GM19438 (cell line): ENCODE data around the gene ARHGAP23.

Source experiments
- ATAC-seq: cut with Tn5 transposase; IDR thresholded peaks from one replicate; pipeline ENCODE4 v1.9.1; 2021; ENCODE audit warnings: low read depth; ENCODE audit not compliant: unreplicated experiment

ARHGAP23 gene

GRCh38 chr17:38428112-38428642 lies at the start of gene ARHGAP23:
Gene ARHGAP23, plus strand, starts transcription at chr17:38428464. Its CDS starts 22 bp downstream, at chr17:38428486.
- ATAC-seq, result no peak

- ATAC-seq, result no peak
These were observed 48.8 kb upstream of the ARHGAP23 start for GRCh38 chr17:38379448-38379847.

GRCh38 chr17:38395090-38395489 lies 33.2 kb upstream of the ARHGAP23 start:
- ATAC-seq, result no peak

- no peak for ATAC-seq
These were observed 31.0 kb upstream of the ARHGAP23 start for GRCh38 chr17:38397227-38397626.

- ATAC-seq, result no peak
These were observed 28.0 kb upstream of the ARHGAP23 start for GRCh38 chr17:38400286-38400685.

GRCh38 chr17:38401459-38401858 lies 26.8 kb upstream of the ARHGAP23 start:
- no peak for ATAC-seq

GRCh38 chr17:38402897-38403296 lies 25.4 kb upstream of the ARHGAP23 start:
- no peak for ATAC-seq

GRCh38 chr17:38403491-38403890 lies 24.8 kb upstream of the ARHGAP23 start:
- no peak for ATAC-seq

GRCh38 chr17:38404174-38404943 lies 23.9 kb upstream of the ARHGAP23 start:
- no peak for ATAC-seq

- ATAC-seq, result no peak
These were observed 22.6 kb upstream of the ARHGAP23 start for GRCh38 chr17:38405654-38406053.

- no peak for ATAC-seq
These were observed 18.1 kb upstream of the ARHGAP23 start for GRCh38 chr17:38410201-38410600.

GRCh38 chr17:38415250-38416194 lies 12.7 kb upstream of the ARHGAP23 start:
- ATAC-seq, result no peak

- no peak for ATAC-seq
These were observed 11.4 kb upstream of the ARHGAP23 start for GRCh38 chr17:38416840-38417209.

- no peak for ATAC-seq
These were observed 10.9 kb upstream of the ARHGAP23 start for GRCh38 chr17:38417210-38417951.

- no peak for ATAC-seq
These were observed 10.1 kb upstream of the ARHGAP23 start for GRCh38 chr17:38418062-38418692.

- ATAC-seq, result no peak
These were observed 9.4 kb upstream of the ARHGAP23 start for GRCh38 chr17:38418693-38419507.

GRCh38 chr17:38419508-38419981 lies 8.7 kb upstream of the ARHGAP23 start:
- ATAC-seq, result no peak

GRCh38 chr17:38420518-38420917 lies 7.7 kb upstream of the ARHGAP23 start:
- ATAC-seq, result no peak

- ATAC-seq, result no peak
These were observed 7.0 kb upstream of the ARHGAP23 start for GRCh38 chr17:38421171-38421841.
